Natural killer cell treated with Interleukin-12 subunit alpha and Interleukin-12 subunit beta and Interleukin-15 and Interleukin-18, amount 100 ng/mL, for 72 hours (primary cell): ENCODE measurements around the gene RHOBTB3. TPM values are rescaled to one million over a fixed set of nuclear protein-coding genes. Genes with fewer than 3 reads are reported as not detected.
"Not testable (repeated sequence)": the region's sequence is repeated elsewhere in the genome, so short reads cannot be mapped to it uniquely, and the experiment has no call there.

Experiments
- ATAC-seq, 2 donors: fragments of 150-1000 bp; cut with Tn5 transposase in 1 of 2; sonication (Bioruptor Pico), chemical (Tn5 transposase) in 1 of 2; 2 replicates each; pipeline ENCODE4 v1.10.0; 2021
- DNase-seq: peaks from one replicate; pipeline ENCODE4 v3.0.0; 2022; ENCODE audit warnings: low spot score
- H3K27ac Mint-ChIP-seq, 2 donors: 1 replicate in 1 of 2; 2 replicates in 1 of 2; pipeline ENCODE4 v1.8.0; 2022; ENCODE audit warnings: mixed read lengths in 2 of 2, mild to moderate bottlenecking in 1 of 2, moderate library complexity in 1 of 2
- H3K27me3 Mint-ChIP-seq, 2 donors: 1 replicate in 1 of 2; 2 replicates in 1 of 2; pipeline ENCODE4 v1.8.0; 2022; ENCODE audit warnings: mixed read lengths in 2 of 2
- H3K36me3 Mint-ChIP-seq: one replicate; pipeline ENCODE4 v1.8.0; 2022; ENCODE audit warnings: mixed read lengths
- H3K4me1 Mint-ChIP-seq, 2 donors: 1 replicate in 1 of 2; 2 replicates in 1 of 2; pipeline ENCODE4 v1.8.0; 2022; ENCODE audit warnings: low read depth in 2 of 2, mixed read lengths in 2 of 2, mild to moderate bottlenecking in 1 of 2
- H3K4me3 Mint-ChIP-seq: one replicate; pipeline ENCODE4 v1.8.0; 2022; ENCODE audit warnings: mixed read lengths
- H3K9me3 Mint-ChIP-seq: 2 replicates; pipeline ENCODE4 v1.8.0; 2022; ENCODE audit warnings: mixed read lengths
- total RNA-seq, 2 donors: library from RNA; stranded (reverse); gene quantifications; one replicate each; pipeline ENCODE4 v1.2.3, GENCODE V29; 2022

Gene RHOBTB3
- total RNA-seq, 2 donors from 2014 or later, result 14.7 to 17.4 TPM

GRCh38 chr5:95823738-95824609 lies 92.8 kb downstream of the RHOBTB3 start:
- DNase-seq, result peak; percentile 81
- no peaks in the 10 kb centered on the region for H3K9me3 Mint-ChIP-seq
- peak overlapping the region; percentile 98 for H3K4me3 Mint-ChIP-seq
- H3K27ac Mint-ChIP-seq, result peak overlapping the region; percentile 88 to 94
- no peaks in the 10 kb centered on the region for H3K27me3 Mint-ChIP-seq
- H3K4me1 Mint-ChIP-seq, result peaks cover 37 to 45% of the 10 kb centered on the region in 2 donors
- peaks cover 10% of the 10 kb centered on the region for H3K36me3 Mint-ChIP-seq
- peak; percentile 77 to 78 for ATAC-seq

- DNase-seq (no peak), ATAC-seq (peak in 1 of 2 donors; percentile 13)
- Mint-ChIP-seq H3K4me1 (peaks cover 34 to 40% of the 10 kb centered on the region in 2 donors), H3K4me3 (peak overlapping the region; percentile 98), H3K27me3 (no peaks in the 10 kb centered on the region), H3K27ac (peak overlapping the region; percentile 88 to 94), H3K36me3 (peaks cover 7% of the 10 kb centered on the region), H3K9me3 (no peaks in the 10 kb centered on the region)
Measured at GRCh38 chr5:95824747-95825146, 93.6 kb downstream of the RHOBTB3 start.

GRCh38 chr5:95825495-95825894 lies 94.4 kb downstream of the RHOBTB3 start:
- Mint-ChIP-seq H3K27ac (peak overlapping the region; percentile 88 to 94), H3K9me3 (no peaks in the 10 kb centered on the region), H3K4me3 (peak overlapping the region; percentile 58), H3K36me3 (peaks cover 7% of the 10 kb centered on the region), H3K27me3 (no peaks in the 10 kb centered on the region), H3K4me1 (peaks cover 34 to 40% of the 10 kb centered on the region in 2 donors)
- DNase-seq (no peak), ATAC-seq (no peak)

- no peaks in the 10 kb centered on the region for H3K27me3 Mint-ChIP-seq
- ATAC-seq (no peak), DNase-seq (no peak)
- peak overlapping the region; percentile 6 to 32 for H3K27ac Mint-ChIP-seq
- H3K4me3 Mint-ChIP-seq, result no peak overlapping the region
- no peaks in the 10 kb centered on the region for H3K9me3 Mint-ChIP-seq
- peaks cover 32 to 43% of the 10 kb centered on the region in 2 donors for H3K4me1 Mint-ChIP-seq
- H3K36me3 Mint-ChIP-seq, result no peaks in the 10 kb centered on the region
Measured at GRCh38 chr5:95826949-95827891, 96.1 kb downstream of the RHOBTB3 start.

DNA sequence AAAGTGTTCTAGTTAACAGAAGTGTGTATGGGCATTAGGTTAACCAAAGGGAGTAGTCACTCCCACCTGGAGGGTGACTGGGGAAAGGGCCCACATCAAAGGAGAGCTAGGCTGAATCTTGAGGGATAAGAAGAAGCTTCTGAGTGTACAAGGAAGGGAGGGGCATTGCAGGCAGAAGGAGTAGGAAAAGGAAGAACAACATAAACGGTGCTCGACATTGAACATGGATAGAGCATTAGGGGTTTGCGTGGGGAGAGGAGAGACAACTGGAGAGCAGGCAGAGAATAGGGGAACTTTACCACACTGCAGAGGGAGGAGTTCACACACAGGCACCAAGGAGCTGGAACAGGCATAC lies 96.7 kb downstream of the RHOBTB3 start:
- Mint-ChIP-seq H3K4me1 (peaks cover 33 to 46% of the 10 kb centered on the region in 2 donors), H3K36me3 (no peaks in the 10 kb centered on the region), H3K9me3 (no peaks in the 10 kb centered on the region), H3K27me3 (no peaks in the 10 kb centered on the region), H3K4me3 (no peak overlapping the region), H3K27ac (peak overlapping the region; percentile 6 to 32)
- ATAC-seq (no peak), DNase-seq (no peak)

GRCh38 chr5:95830226-95830625 lies 99.1 kb downstream of the RHOBTB3 start:
- DNase-seq (no peak), ATAC-seq (no peak)
- Mint-ChIP-seq H3K4me1 (peaks cover 29 to 41% of the 10 kb centered on the region in 2 donors), H3K27ac (no peak overlapping the region), H3K4me3 (no peak overlapping the region), H3K27me3 (no peaks in the 10 kb centered on the region), H3K36me3 (no peaks in the 10 kb centered on the region), H3K9me3 (no peaks in the 10 kb centered on the region)

GRCh38 chr5:95832664-95833063 lies 101.5 kb downstream of the RHOBTB3 start:
- H3K27me3 Mint-ChIP-seq, result no peaks in the 10 kb centered on the region
- peak overlapping the region; percentile 94 for H3K27ac Mint-ChIP-seq
- no peak for ATAC-seq
- H3K9me3 Mint-ChIP-seq, result peaks cover under 1% of the 10 kb centered on the region
- no peak overlapping the region for H3K4me3 Mint-ChIP-seq
- no peaks in the 10 kb centered on the region for H3K36me3 Mint-ChIP-seq
- peaks cover 40% of the 10 kb centered on the region in 2 donors for H3K4me1 Mint-ChIP-seq
- DNase-seq, result no peak

- Mint-ChIP-seq H3K9me3 (peaks cover 3% of the 10 kb centered on the region), H3K27ac (peak overlapping the region; percentile 94), H3K27me3 (no peaks in the 10 kb centered on the region), H3K4me3 (peak overlapping the region; percentile 96), H3K36me3 (no peaks in the 10 kb centered on the region), H3K4me1 (peaks cover 44 to 50% of the 10 kb centered on the region in 2 donors)
- ATAC-seq (no peak), DNase-seq (no peak)
Measured at GRCh38 chr5:95835682-95836385, 104.7 kb downstream of the RHOBTB3 start.

DNA sequence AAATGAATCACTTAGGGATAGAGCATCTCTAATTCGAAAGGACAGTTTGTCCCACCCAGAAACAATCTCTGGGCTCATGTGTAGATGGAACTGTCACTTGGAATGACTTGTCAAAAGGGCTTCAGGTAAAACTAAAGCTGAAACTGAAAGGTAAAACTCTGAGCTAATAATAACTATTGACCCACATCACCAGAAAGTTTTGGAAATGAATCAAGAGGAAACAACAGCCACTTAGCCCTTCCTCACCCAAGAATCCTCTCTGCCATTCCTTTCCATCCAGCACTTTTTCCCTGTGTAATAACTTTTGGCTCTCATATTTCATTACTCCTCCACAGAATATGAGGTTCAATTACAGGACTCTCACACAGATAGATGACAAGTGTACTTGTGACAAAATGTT lies 105.4 kb downstream of the RHOBTB3 start:
- Mint-ChIP-seq H3K27me3 (no peaks in the 10 kb centered on the region), H3K27ac (peak overlapping the region; percentile 94), H3K4me1 (peaks cover 44 to 49% of the 10 kb centered on the region in 2 donors), H3K9me3 (peaks cover 3% of the 10 kb centered on the region), H3K36me3 (no peaks in the 10 kb centered on the region), H3K4me3 (peak overlapping the region; percentile 96)
- no peak for DNase-seq
- no peak for ATAC-seq

GRCh38 chr5:95836971-95837370 lies 105.8 kb downstream of the RHOBTB3 start:
- peak overlapping the region; percentile 96 for H3K4me3 Mint-ChIP-seq
- ATAC-seq, H3K9me3 Mint-ChIP-seq, H3K27me3 Mint-ChIP-seq, H3K36me3 Mint-ChIP-seq, DNase-seq: not testable (repeated sequence)
- H3K4me1 Mint-ChIP-seq, result peaks cover 45 to 47% of the 10 kb centered on the region in 2 donors
- peak overlapping the region; percentile 94 for H3K27ac Mint-ChIP-seq

DNA sequence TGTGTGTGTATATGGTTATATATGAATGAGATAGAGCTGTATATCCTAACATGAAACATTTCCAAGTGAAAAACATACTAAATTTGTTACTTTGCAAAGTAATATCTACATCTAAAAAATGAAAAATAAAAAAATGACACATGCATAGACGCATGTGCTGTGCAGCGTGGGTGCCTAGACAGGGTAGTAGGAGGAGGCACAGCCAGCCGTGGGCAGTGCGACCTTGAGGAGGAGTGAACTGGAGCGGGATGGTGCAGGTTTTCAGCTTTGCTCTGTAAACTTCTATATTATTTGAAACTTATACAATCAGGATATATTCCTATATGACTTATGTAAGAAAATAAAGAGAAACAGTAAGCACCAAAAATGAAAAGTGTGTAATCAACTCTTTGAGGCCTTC lies 106.4 kb downstream of the RHOBTB3 start:
- H3K27ac Mint-ChIP-seq, result peak overlapping the region in 1 of 2 donors; percentile 94
- peaks cover 46 to 52% of the 10 kb centered on the region in 2 donors for H3K4me1 Mint-ChIP-seq
- H3K36me3 Mint-ChIP-seq, result no peaks in the 10 kb centered on the region
- DNase-seq, result no peak
- ATAC-seq, result no peak
- H3K27me3 Mint-ChIP-seq, result no peaks in the 10 kb centered on the region
- peaks cover 3% of the 10 kb centered on the region for H3K9me3 Mint-ChIP-seq
- no peak overlapping the region for H3K4me3 Mint-ChIP-seq

GRCh38 chr5:95838001-95838520 lies 106.9 kb downstream of the RHOBTB3 start:
- H3K4me1 Mint-ChIP-seq, result peaks cover 47 to 52% of the 10 kb centered on the region in 2 donors
- DNase-seq (no peak), ATAC-seq (no peak)
- peak overlapping the region in 1 of 2 donors; percentile 94 for H3K27ac Mint-ChIP-seq
- peaks cover 3% of the 10 kb centered on the region for H3K9me3 Mint-ChIP-seq
- H3K4me3 Mint-ChIP-seq, result no peak overlapping the region
- H3K36me3 Mint-ChIP-seq, result no peaks in the 10 kb centered on the region
- no peaks in the 10 kb centered on the region for H3K27me3 Mint-ChIP-seq

GRCh38 chr5:95838556-95838955 lies 107.4 kb downstream of the RHOBTB3 start:
- DNase-seq (no peak), ATAC-seq (no peak)
- H3K4me3 Mint-ChIP-seq, result no peak overlapping the region
- peaks cover 3% of the 10 kb centered on the region for H3K9me3 Mint-ChIP-seq
- H3K27me3 Mint-ChIP-seq, result no peaks in the 10 kb centered on the region
- H3K36me3 Mint-ChIP-seq, result no peaks in the 10 kb centered on the region
- H3K4me1 Mint-ChIP-seq, result peaks cover 50 to 54% of the 10 kb centered on the region in 2 donors
- H3K27ac Mint-ChIP-seq, result peak overlapping the region in 1 of 2 donors; percentile 94
